ENCODE results near the gene ANXA2. TPM values are rescaled to one million over a fixed set of nuclear protein-coding genes. Genes with fewer than 3 reads are reported as not detected.

The ANXA2 gene
- total and polyA plus RNA-seq, 10 of the 15 experiments (the other 5 are each of a cell fraction or from before 2014, with no cell fraction given) = 135 to 540 (median 281) TPM

GRCh38 chr15:60363087-60363549, 34.7 kb downstream of the ANXA2 start (continued):
- TF ChIP-seq ZNF592 (IDR thresholded peaks at IDR 0.05) (no peak), BMI1 (IDR thresholded peaks at IDR 0.05; ENCODE audit: borderline replicate concordance) (no peak), NBN (IDR thresholded peaks at IDR 0.05) (no peak), CEBPZ (IDR thresholded peaks at IDR 0.05; ENCODE audit: low read depth, low read length) (no peak), MXI1 (IDR thresholded peaks at IDR 0.05; ENCODE audit: low read depth, low read length) (no peak), TCF12 (IDR thresholded peaks at IDR 0.05; ENCODE audit: low read depth, low read length) (no peak), SUZ12 (IDR thresholded peaks at IDR 0.05; ENCODE audit: unreplicated experiment) (no peak), BCLAF1 (IDR thresholded peaks at IDR 0.05) (no peak), KDM1A (IDR thresholded peaks at IDR 0.05; ENCODE audit: borderline replicate concordance) (no peak), TCF3 (IDR thresholded peaks at IDR 0.05; ENCODE audit: borderline replicate concordance, insufficient read depth, low read depth, low read length) (no peak)
